T1000 (cell line): ENCODE data around the gene ZNF862.

Experiments
- DNase-seq: peaks from one replicate; lab custom pipeline; 2025; ENCODE audit warnings: mixed read lengths; lab: John Stamatoyannopoulos, UW

Gene ZNF862

DNA sequence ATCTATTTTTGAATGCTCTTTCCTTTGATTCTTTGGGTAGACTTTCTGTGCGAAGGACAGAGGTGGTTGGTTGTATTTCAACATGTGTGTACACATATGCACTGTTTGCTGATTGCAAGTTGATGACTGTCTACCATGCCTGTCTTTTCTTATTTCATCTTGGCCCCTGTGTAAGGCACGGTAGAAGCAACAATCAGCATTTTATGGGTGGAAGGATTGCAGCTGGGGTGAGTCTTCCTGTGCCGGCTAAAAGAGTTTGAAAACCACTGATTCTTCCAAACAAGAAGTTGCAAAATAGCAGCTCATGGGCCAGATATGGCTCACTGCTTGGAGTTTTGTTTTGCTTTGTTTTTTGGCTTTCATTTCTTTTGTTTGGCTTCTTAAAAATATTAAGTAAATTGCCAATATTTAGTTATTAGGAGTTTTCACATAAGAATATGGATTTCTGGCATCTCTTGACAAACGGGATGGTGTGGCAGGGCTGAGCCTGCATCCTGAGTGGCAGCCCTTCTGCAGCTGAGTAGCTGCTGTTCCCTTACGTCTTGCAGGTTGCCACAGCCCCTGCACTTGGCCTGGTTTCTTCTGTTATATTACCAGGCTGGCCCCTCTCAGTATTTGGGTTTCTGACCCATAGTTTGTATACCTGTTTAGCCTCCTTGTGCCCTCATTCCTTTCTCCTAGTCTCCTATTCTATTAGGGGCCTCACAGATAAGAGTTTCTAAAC lies 7.2 kb downstream of the ZNF862 start:
- DNase-seq = no peak

GRCh38 chr7:149846021-149846420 lies 7.8 kb downstream of the ZNF862 start:
- no peak for DNase-seq

GRCh38 chr7:149846436-149847046 lies 8.4 kb downstream of the ZNF862 start:
- DNase-seq = no peak

GRCh38 chr7:149849174-149849573 lies 11.0 kb downstream of the ZNF862 start:
- DNase-seq = no peak

- no peak for DNase-seq
Observed at GRCh38 chr7:149850007-149850594, 11.9 kb downstream of the ZNF862 start.

DNA sequence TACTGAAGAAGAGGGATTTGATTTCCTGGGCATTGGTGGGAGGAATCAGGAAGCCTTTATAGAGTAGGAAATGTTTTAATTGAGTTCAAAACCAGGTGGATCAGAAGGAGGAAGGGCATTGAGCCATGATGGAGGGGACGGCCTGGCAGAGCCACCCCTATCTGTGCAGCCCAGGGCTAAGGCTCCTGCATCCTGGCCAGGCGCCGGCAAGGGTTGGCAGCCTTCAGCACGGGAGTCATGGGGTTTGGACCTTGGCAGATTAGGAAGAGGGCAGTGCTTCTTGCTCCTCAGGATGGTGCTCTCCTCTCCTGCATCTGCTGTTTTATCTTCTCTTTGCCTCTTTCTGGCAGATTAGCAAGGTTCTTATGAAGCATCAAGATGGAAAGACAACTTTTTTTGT lies 12.5 kb downstream of the ZNF862 start:
- DNase-seq = no peak

- no peak for DNase-seq
Observed at GRCh38 chr7:149851449-149851848, 13.3 kb downstream of the ZNF862 start.

DNA sequence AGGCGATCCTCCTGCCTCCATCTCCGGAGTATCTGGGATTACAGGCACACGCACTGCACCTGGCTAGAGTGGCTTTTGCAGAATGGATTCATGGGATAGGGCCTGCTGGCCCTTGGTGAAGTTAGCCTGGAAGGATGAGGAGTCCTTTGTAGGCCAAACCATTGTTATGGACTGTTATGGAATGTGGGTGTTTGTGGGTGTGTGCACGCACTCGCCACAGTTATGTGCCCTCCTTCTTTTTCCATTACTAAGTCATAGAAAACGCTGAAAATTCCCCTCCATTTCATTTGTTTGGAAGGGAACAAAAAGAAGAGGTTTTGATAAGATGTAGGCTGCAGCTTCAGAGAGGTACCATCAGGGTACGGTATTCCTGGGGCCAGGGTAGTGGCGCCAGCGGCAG lies 15.0 kb downstream of the ZNF862 start:
- DNase-seq = no peak

DNA sequence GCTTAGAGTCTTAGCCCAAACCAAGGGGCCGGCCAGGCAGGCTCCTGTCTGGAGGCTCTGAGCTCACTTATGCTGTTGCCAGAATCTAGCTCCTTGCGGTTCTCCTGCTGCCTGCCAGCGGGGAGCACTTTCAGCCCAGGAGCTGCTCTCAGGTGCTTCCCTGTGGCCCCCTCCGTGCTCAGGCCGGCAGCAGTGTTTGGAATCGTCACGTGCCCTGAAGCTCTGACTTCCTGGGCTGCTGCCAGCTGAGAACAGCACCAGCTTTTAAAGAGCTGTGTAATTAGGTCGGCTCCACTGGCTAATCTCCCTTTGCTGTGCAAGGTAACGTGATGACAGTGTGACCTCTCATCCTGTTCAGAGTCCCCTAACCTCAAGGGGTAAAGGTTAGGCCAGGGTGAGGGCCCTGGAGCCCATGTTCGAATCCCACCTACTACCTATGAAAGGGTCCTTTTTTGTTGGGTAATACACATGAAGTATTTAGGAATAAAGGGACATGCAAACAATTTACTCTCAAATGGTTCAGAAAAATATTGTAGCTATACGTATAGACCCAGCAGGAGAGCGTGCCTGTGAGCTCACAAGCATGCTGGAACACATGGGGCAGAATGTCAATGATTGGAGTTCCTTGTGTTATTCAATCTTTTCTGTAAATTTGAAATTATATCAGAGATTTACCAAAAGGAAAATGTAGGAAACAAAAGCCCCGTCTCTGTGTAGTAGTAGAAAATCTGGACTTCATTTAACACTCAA lies 16.6 kb downstream of the ZNF862 start:
- peak; percentile 7 for DNase-seq

DNA sequence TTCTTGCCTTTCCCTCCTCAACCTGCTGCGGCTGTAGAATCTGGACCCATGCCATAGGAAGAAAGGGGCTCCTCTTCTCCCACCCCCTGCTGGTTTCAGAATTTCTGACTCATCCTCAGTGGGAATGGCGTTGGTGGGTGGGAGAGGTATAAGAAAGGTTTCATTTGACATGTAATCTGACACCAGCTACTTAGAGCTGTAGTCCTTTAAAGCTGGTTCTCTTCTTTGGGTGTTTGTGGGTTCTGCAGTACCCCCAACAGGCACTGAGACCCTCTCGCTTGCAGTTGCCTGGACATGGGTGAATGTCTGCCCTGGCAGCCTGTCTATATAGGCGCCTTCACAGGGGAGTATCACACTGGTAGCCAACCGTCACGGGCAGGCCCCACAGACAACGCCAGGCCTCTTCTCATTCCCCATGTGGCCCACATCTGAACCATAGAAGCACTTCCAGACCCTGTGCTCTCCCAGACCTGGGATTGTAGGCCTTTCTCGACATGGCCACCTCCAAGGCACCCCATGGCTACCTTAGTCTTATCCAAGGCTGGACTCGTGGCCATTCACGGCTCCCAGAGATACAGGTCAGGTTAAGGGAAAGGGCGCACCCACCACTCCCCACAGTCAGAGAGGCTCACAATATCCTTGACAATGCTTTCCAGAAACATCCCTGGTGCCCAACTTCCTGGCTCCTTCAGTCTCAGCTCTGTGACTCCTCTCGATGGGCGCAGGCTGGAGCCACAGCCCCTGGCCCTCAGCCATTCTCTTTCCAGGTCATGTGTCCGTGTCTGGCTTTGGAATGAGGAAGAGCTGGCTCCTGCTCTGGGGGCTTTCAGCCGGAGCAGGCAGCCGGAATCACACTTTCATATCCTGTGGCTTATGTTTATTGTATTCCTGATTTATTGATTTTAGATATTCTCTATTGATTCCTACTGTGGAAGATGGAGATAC lies 17.5 kb downstream of the ZNF862 start:
- peak; percentile 2 for DNase-seq

GRCh38 chr7:149856583-149856982 lies 18.4 kb downstream of the ZNF862 start:
- no peak for DNase-seq

- DNase-seq = no peak
Observed at GRCh38 chr7:149859369-149859768, 21.2 kb downstream of the ZNF862 start.

DNA sequence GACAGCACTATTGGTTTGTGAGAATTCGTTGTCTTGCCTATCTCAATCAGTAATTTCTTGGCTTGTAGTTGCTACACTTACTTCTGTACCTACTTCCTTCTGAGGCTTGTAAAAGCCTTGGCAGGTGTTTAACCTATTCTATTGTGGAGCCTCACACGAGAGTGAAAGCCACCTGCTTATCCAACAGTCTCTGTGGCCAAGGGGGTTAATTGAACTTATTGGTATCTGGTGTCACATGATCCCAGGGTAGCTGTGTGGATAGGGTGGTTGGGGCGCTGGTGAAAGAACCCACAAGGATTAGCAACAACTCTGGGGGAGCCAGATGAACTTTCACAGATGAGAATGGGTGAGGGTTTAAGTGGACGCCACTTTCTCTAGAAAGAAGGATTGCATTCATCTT lies 21.7 kb downstream of the ZNF862 start:
- no peak for DNase-seq

GRCh38 chr7:149860821-149861727 lies 22.9 kb downstream of the ZNF862 start:
- no peak for DNase-seq

- no peak for DNase-seq
Observed at GRCh38 chr7:149861728-149862045, 23.5 kb downstream of the ZNF862 start.

DNA sequence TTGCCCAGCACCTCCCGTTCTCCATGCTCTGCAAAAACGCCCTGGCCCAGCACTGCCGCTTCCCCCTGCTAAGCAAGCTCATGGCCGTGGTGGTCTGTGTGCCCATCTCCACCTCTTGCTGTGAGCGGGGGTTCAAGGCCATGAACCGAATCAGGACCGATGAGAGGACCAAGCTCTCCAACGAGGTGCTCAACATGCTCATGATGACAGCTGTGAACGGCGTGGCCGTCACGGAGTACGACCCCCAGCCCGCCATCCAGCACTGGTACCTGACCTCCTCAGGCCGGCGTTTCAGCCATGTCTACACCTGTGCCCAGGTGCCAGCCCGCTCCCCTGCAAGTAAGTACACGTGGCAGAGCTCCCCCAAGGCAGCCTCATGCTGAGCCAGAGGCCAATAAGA lies 24.0 kb downstream of the ZNF862 start:
- DNase-seq = no peak

DNA sequence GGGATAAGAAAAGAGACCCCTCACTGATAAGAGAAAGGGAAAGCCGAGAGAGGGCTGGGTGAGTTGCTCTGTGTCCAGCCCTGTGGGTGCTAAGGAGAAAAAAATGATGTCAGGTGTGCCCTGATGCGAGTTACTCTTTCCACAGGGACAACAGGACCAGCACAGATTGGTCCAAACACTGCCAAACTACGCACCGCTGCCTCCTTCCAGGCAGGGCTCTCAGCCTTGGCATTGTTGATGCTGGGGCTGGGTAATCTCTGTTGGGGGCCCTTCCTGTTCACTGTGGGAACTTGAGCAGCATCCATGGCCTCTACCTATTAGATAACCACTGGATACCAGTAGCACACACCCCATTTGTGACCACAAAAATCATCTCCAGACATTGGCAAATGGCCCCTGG lies 25.3 kb downstream of the ZNF862 start:
- DNase-seq = no peak

DNA sequence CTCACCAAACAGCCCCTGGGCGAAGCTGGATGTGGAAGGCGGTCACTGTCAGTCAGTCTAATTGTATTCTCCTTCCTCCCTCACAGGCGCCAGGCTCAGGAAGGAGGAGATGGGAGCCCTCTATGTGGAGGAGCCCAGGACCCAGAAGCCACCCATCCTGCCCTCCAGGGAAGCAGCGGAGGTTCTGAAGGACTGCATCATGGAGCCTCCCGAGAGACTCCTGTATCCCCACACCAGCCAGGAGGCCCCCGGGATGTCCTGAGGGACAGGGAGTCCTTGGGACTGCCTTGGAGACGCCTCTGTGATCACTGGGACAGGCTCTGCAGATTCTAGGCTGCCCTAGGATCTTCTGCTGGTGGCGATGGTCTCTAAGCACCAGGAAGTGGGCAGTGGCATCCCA lies 25.8 kb downstream of the ZNF862 start:
- DNase-seq = no peak

GRCh38 chr7:149864751-149865150 lies 26.6 kb downstream of the ZNF862 start:
- no peak for DNase-seq

- no peak for DNase-seq
Observed at GRCh38 chr7:149865437-149865836, 27.3 kb downstream of the ZNF862 start.
